ENCODE results near the gene POC1B. TPM values are rescaled to one million over a fixed set of nuclear protein-coding genes. Genes with fewer than 3 reads are reported as not detected.

The POC1B gene
- total RNA-seq, 4 donors from 2014 or later = 17.6 to 35.2 (median 23.8) TPM

DNA sequence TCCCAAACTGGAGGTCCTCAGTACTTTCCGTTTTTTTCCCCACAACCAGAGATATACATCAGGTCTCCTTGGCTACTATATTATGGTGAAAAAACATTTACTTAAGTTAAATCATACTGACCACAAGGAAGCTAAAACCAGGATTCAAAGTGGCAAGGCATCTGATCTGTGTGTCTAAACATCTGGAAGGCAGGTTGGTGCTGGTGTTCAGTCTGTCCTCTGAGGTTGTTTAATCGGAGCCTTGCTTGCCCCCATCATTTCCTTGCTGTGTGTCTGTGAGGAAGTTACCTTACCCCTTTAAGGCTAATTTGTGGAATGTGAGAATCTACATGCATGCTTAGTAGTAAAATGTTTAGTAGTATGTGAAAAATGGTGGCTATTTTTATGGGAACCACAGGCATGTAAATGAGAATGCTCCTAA lies 76.9 kb downstream of the POC1B start:
- Histone ChIP-seq H3K9me3 (no peaks in the 10 kb centered on the region), H3K27me3 (no peaks in the 10 kb centered on the region), H3K4me3 (no peak overlapping the region), H3K27ac (peak overlapping the region in 3 of 4 donors; percentile 11 to 85 (median 32)), H3K36me3 (no peaks in the 10 kb centered on the region), H3K4me1 (peaks cover 10 to 37% (median 26%) of the 10 kb centered on the region in 3 donors)
- no peak for TF ChIP-seq POLR2AphosphoS5 (IDR thresholded peaks at IDR 0.05)
- TF ChIP-seq, protein P1, sequence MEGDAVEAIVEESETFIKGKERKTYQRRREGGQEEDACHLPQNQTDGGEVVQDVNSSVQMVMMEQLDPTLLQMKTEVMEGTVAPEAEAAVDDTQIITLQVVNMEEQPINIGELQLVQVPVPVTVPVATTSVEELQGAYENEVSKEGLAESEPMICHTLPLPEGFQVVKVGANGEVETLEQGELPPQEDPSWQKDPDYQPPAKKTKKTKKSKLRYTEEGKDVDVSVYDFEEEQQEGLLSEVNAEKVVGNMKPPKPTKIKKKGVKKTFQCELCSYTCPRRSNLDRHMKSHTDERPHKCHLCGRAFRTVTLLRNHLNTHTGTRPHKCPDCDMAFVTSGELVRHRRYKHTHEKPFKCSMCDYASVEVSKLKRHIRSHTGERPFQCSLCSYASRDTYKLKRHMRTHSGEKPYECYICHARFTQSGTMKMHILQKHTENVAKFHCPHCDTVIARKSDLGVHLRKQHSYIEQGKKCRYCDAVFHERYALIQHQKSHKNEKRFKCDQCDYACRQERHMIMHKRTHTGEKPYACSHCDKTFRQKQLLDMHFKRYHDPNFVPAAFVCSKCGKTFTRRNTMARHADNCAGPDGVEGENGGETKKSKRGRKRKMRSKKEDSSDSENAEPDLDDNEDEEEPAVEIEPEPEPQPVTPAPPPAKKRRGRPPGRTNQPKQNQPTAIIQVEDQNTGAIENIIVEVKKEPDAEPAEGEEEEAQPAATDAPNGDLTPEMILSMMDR (IDR thresholded peaks at IDR 0.05) = no peak
- no peak for TF ChIP-seq EP300 (IDR thresholded peaks at IDR 0.05)
- TF ChIP-seq POLR2A (IDR thresholded peaks at IDR 0.05) = no peak
- 81 to 90% methylated on average over 2 of the region's 2 CpGs for WGBS, 2 donors (ENCODE audit: low coverage in 1 of 2)
- ATAC-seq = no peak

DNA sequence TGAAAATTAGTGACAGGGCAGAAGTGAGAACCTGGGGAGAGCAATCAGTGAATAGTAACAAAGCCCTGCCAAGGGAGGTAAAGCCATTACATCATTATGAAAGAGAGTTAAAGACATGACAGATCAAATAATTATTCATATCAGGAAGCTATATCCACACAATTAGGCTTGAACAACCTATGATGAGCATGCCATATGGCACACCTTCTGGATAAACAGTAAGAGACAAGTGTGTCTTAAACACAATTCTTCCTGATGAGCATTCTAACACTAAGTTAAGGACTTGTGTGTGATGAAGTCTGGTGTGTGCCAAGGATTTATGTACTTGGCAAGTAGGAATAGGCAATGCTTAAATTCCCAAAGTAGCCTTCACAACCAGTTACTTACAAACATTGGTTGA lies 77.3 kb downstream of the POC1B start:
- TF ChIP-seq POLR2AphosphoS5 (IDR thresholded peaks at IDR 0.05) (no peak), EP300 (IDR thresholded peaks at IDR 0.05) (no peak), POLR2A (IDR thresholded peaks at IDR 0.05) (no peak)
- TF ChIP-seq, protein P1 (IDR thresholded peaks at IDR 0.05) = no peak
- Histone ChIP-seq H3K4me1 (peaks cover 9 to 33% (median 25%) of the 10 kb centered on the region in 3 donors), H3K27ac (peak overlapping the region in 2 of 4 donors; percentile 32 to 41), H3K4me3 (no peak overlapping the region), H3K9me3 (no peaks in the 10 kb centered on the region), H3K27me3 (no peaks in the 10 kb centered on the region), H3K36me3 (no peaks in the 10 kb centered on the region)
- ATAC-seq = no peak

DNA sequence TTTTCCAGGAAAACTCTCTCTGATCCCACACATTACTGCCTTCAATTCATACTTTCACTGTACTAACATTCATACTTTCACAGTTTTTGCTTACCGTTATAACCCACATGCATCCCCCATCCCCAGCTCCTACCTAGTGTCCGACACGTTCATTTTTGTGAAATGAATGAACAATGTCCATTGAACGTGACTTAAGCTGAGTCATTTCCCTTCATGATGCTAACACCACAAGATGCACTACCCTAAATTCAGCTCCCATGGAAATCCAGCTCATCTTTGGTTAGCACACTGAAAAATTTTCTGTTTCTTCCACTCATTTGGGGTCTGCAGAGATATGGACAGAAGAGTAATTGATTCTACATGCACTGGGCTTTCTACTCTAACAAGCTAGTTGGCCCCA lies 85.9 kb downstream of the POC1B start:
- TF ChIP-seq POLR2AphosphoS5 (IDR thresholded peaks at IDR 0.05) = no peak
- 79 to 92% methylated on average over 4 of the region's 4 CpGs for WGBS, 2 donors (ENCODE audit: low coverage in 1 of 2)
- ATAC-seq = no peak

DNA sequence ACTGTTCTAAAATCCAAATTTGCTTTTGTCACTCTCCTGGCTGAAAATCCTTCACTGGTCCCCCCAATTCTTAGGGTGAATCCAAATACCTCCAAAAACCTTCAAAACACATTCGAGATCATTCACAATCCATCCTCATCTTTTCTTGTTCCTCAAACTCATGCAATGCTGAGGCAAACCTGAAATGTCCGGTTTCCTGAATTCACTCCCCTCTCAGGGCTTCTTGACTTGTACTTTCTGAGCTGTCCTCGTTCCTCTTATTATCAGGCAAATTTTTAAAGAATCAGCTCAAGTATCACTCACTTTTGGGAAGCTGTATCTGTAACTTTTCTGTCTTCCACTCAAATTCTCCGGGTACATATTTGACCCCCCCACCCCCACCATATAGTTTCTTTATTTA lies 88.6 kb downstream of the POC1B start:
- TF ChIP-seq EP300 (IDR thresholded peaks at IDR 0.05) = no peak
- no peak for TF ChIP-seq POLR2AphosphoS5 (IDR thresholded peaks at IDR 0.05)
- TF ChIP-seq, protein P1 (IDR thresholded peaks at IDR 0.05) = no peak
- no peak for TF ChIP-seq POLR2A (IDR thresholded peaks at IDR 0.05)
- Histone ChIP-seq H3K4me3 (no peak overlapping the region), H3K9me3 (no peaks in the 10 kb centered on the region), H3K4me1 (no peaks in the 10 kb centered on the region), H3K27me3 (no peaks in the 10 kb centered on the region), H3K27ac (no peak overlapping the region), H3K36me3 (no peaks in the 10 kb centered on the region)
- ATAC-seq = no peak
- 83 to 90% methylated on average over 3 to 4 of the region's 4 CpGs for WGBS, 2 donors (ENCODE audit: low coverage in 1 of 2)

More for the DNA sequence above, 85.9 kb downstream of the POC1B start:
- Histone ChIP-seq H3K27me3 (no peaks in the 10 kb centered on the region), H3K27ac (no peak overlapping the region), H3K36me3 (no peaks in the 10 kb centered on the region), H3K4me1 (no peaks in the 10 kb centered on the region), H3K4me3 (no peak overlapping the region), H3K9me3 (no peaks in the 10 kb centered on the region)

DNA sequence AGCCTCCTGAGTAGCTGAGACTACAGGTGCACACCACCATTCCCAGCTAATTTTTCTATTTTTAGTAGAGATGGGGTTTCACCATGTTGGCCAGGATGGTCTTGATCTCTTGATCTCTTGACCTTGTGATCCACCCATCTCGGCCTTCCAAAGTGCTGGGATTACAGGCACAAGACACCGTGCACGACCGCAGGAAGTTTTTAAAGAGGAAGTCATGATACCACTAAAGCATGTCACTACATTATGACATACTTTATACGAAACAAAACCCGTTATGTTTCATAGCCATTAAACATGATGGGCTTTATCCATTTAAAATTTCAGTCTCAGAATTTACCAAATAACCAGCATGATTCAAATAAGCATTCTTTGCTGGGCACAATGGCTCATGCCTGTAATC lies 89.8 kb downstream of the POC1B start:
- no peak overlapping the region for H3K4me3 ChIP-seq
- H3K27ac ChIP-seq = no peak overlapping the region
- 71 to 97% methylated on average over 5 of the region's 6 CpGs for WGBS, 2 donors (ENCODE audit: low coverage in 1 of 2)
- H3K27me3 ChIP-seq = no peaks in the 10 kb centered on the region
- H3K9me3 ChIP-seq = no peaks in the 10 kb centered on the region
- TF ChIP-seq EP300 (IDR thresholded peaks at IDR 0.05) (no peak), POLR2AphosphoS5 (IDR thresholded peaks at IDR 0.05) (no peak), POLR2A (IDR thresholded peaks at IDR 0.05) (no peak)
- TF ChIP-seq, protein P1 (IDR thresholded peaks at IDR 0.05) = no peak
- H3K36me3 ChIP-seq = no peaks in the 10 kb centered on the region
- ATAC-seq = no peak
- no peaks in the 10 kb centered on the region for H3K4me1 ChIP-seq

Data from gastroesophageal sphincter (tissue), 4 donors.